Right kidney (tissue), 1 donor: ENCODE measurements around the gene TBCCD1.
"Not testable (repeated sequence)": the region's sequence is repeated elsewhere in the genome, so short reads cannot be mapped to it uniquely, and the experiment has no call there.

Source experiments
- DNase-seq: peaks from one replicate; pipeline ENCODE4 v3.0.0-alpha.2; 2016

Gene TBCCD1

GRCh38 chr3:186519021-186519658, 48.0 kb downstream of the TBCCD1 start:
- DNase-seq: no peak

GRCh38 chr3:186517218-186517617, 49.9 kb downstream of the TBCCD1 start:
- no peak for DNase-seq

- no peak for DNase-seq
Measured at GRCh38 chr3:186516646-186517045, 50.5 kb downstream of the TBCCD1 start.

- DNase-seq: no peak
Measured at GRCh38 chr3:186515125-186515524, 52.0 kb downstream of the TBCCD1 start.

GRCh38 chr3:186514296-186515002, 52.7 kb downstream of the TBCCD1 start:
- no peak for DNase-seq

- DNase-seq: no peak
Measured at GRCh38 chr3:186513386-186513785, 53.8 kb downstream of the TBCCD1 start.

- no peak for DNase-seq
Measured at GRCh38 chr3:186512570-186513302, 54.4 kb downstream of the TBCCD1 start.

- DNase-seq: no peak
Measured at GRCh38 chr3:186511702-186512101, 55.4 kb downstream of the TBCCD1 start.

- no peak for DNase-seq
Measured at GRCh38 chr3:186511245-186511644, 55.9 kb downstream of the TBCCD1 start.

GRCh38 chr3:186510374-186511079, 56.6 kb downstream of the TBCCD1 start:
- DNase-seq: no peak

- no peak for DNase-seq
Measured at GRCh38 chr3:186509423-186509822, 57.7 kb downstream of the TBCCD1 start.

- no peak for DNase-seq
Measured at GRCh38 chr3:186506857-186507256, 60.3 kb downstream of the TBCCD1 start.

- DNase-seq: no peak
Measured at GRCh38 chr3:186506191-186506739, 60.9 kb downstream of the TBCCD1 start.

GRCh38 chr3:186502966-186503712, 64.0 kb downstream of the TBCCD1 start:
- no peak for DNase-seq

- no peak for DNase-seq
Measured at GRCh38 chr3:186502138-186502948, 64.8 kb downstream of the TBCCD1 start.

GRCh38 chr3:186499949-186500348, 67.2 kb downstream of the TBCCD1 start:
- not testable (repeated sequence) for DNase-seq

GRCh38 chr3:186498022-186498421, 69.1 kb downstream of the TBCCD1 start:
- not testable (repeated sequence) for DNase-seq

GRCh38 chr3:186497608-186498007, 69.5 kb downstream of the TBCCD1 start:
- no peak for DNase-seq

GRCh38 chr3:186496635-186497034, 70.5 kb downstream of the TBCCD1 start:
- DNase-seq: no peak
